ENCODE measurements around the gene ACOXL. TPM values are rescaled to one million over a fixed set of nuclear protein-coding genes. Genes with fewer than 3 reads are reported as not detected.

Gene ACOXL
- total RNA-seq, 1 donor, result not detected

DNA sequence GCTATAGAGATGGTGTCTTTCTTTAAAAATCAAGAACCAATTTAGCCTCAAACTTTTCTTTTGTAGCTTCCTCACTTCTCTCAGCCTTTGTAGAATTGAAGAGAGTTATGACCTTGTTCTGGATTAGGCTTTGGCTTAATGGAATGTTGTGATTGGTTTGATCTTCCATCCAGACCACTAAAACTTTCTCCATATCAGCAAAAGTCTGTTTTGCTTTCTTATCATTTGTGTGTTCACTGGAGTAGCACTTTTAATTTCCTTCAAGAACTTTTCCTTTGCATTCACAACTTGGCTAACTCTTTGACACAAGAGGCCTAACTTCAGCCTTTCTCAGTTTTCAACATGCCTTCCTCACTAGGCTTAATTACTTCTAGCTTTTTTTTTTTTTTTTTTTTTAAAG lies 193.1 kb downstream of the ACOXL start:
- no peaks in the 10 kb centered on the region for H4K20me1 ChIP-seq (ENCODE audit: insufficient read depth, low read length)
- H2AFZ ChIP-seq (ENCODE audit: low read length), result no peak overlapping the region
- no peak for DNase-seq (ENCODE audit: insufficient read length, low spot score, missing footprints)
- H3K9me3 ChIP-seq (ENCODE audit: low read depth, low read length), result no peaks in the 10 kb centered on the region
- no peaks in the 10 kb centered on the region for H3K4me1 ChIP-seq (ENCODE audit: insufficient read depth, low read length)
- H3K79me2 ChIP-seq (ENCODE audit: insufficient read depth, low read length), result no peaks in the 10 kb centered on the region
- H3K4me3 ChIP-seq (ENCODE audit: insufficient read depth, low read length), result no peak overlapping the region
- peaks cover 9% of the 10 kb centered on the region for H3K27me3 ChIP-seq (ENCODE audit: insufficient read depth, low read length)
- H3K4me2 ChIP-seq (ENCODE audit: insufficient read depth, low read length), result no peak overlapping the region
- no peaks in the 10 kb centered on the region for H3K36me3 ChIP-seq (ENCODE audit: insufficient read depth, low read length)
- TF ChIP-seq, protein P1, sequence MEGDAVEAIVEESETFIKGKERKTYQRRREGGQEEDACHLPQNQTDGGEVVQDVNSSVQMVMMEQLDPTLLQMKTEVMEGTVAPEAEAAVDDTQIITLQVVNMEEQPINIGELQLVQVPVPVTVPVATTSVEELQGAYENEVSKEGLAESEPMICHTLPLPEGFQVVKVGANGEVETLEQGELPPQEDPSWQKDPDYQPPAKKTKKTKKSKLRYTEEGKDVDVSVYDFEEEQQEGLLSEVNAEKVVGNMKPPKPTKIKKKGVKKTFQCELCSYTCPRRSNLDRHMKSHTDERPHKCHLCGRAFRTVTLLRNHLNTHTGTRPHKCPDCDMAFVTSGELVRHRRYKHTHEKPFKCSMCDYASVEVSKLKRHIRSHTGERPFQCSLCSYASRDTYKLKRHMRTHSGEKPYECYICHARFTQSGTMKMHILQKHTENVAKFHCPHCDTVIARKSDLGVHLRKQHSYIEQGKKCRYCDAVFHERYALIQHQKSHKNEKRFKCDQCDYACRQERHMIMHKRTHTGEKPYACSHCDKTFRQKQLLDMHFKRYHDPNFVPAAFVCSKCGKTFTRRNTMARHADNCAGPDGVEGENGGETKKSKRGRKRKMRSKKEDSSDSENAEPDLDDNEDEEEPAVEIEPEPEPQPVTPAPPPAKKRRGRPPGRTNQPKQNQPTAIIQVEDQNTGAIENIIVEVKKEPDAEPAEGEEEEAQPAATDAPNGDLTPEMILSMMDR (IDR thresholded peaks at IDR 0.05; ENCODE audit: extremely low read depth, low read depth, low read length), result no peak
- no peak overlapping the region for H3K27ac ChIP-seq (ENCODE audit: low read depth, low read length)

- H4K20me1 ChIP-seq (ENCODE audit: insufficient read depth, low read length), result no peaks in the 10 kb centered on the region
- H3K4me2 ChIP-seq (ENCODE audit: insufficient read depth, low read length), result no peak overlapping the region
- H3K27me3 ChIP-seq (ENCODE audit: insufficient read depth, low read length), result peaks cover 8% of the 10 kb centered on the region
- no peak overlapping the region for H3K4me3 ChIP-seq (ENCODE audit: insufficient read depth, low read length)
- TF ChIP-seq, protein P1 (IDR thresholded peaks at IDR 0.05; ENCODE audit: extremely low read depth, low read depth, low read length), result no peak
- no peaks in the 10 kb centered on the region for H3K4me1 ChIP-seq (ENCODE audit: insufficient read depth, low read length)
- no peaks in the 10 kb centered on the region for H3K79me2 ChIP-seq (ENCODE audit: insufficient read depth, low read length)
- DNase-seq (ENCODE audit: insufficient read length, low spot score, missing footprints), result no peak
- H3K36me3 ChIP-seq (ENCODE audit: insufficient read depth, low read length), result no peaks in the 10 kb centered on the region
- H3K9me3 ChIP-seq (ENCODE audit: low read depth, low read length), result no peaks in the 10 kb centered on the region
- no peak overlapping the region for H2AFZ ChIP-seq (ENCODE audit: low read length)
- no peak overlapping the region for H3K27ac ChIP-seq (ENCODE audit: low read depth, low read length)
Measured at GRCh38 chr2:110927526-110927925, 195.2 kb downstream of the ACOXL start.

DNA sequence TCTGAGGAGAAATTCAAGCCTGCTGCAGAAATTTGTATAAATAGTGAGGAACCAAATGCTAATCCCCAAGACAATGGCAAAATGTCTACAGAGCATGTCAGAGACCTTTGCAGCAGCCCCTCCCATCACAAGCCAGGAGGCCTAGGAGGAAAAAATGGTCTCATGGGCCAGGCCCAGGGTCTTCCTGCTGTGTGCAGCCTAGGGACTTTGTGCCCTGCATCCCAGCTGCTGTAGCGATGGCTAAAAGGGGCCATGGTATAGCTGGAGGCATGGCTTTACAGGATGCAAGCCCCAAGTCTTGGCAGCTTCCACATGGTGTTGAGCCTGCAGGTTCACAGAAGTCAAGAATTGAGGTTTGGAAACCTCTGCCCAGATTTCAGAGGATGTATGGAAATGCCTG lies 197.2 kb downstream of the ACOXL start:
- H3K27me3 ChIP-seq (ENCODE audit: insufficient read depth, low read length), result peaks cover 6% of the 10 kb centered on the region
- no peak for DNase-seq (ENCODE audit: insufficient read length, low spot score, missing footprints)
- H3K79me2 ChIP-seq (ENCODE audit: insufficient read depth, low read length), result no peaks in the 10 kb centered on the region
- H3K4me1 ChIP-seq (ENCODE audit: insufficient read depth, low read length), result no peaks in the 10 kb centered on the region
- TF ChIP-seq, protein P1 (IDR thresholded peaks at IDR 0.05; ENCODE audit: extremely low read depth, low read depth, low read length), result no peak
- no peak overlapping the region for H3K4me3 ChIP-seq (ENCODE audit: insufficient read depth, low read length)
- no peak overlapping the region for H2AFZ ChIP-seq (ENCODE audit: low read length)
- no peaks in the 10 kb centered on the region for H4K20me1 ChIP-seq (ENCODE audit: insufficient read depth, low read length)
- no peak overlapping the region for H3K4me2 ChIP-seq (ENCODE audit: insufficient read depth, low read length)
- H3K36me3 ChIP-seq (ENCODE audit: insufficient read depth, low read length), result no peaks in the 10 kb centered on the region
- H3K27ac ChIP-seq (ENCODE audit: low read depth, low read length), result no peak overlapping the region
- H3K9me3 ChIP-seq (ENCODE audit: low read depth, low read length), result no peaks in the 10 kb centered on the region

- H3K36me3 ChIP-seq (ENCODE audit: insufficient read depth, low read length), result no peaks in the 10 kb centered on the region
- no peak overlapping the region for H2AFZ ChIP-seq (ENCODE audit: low read length)
- no peaks in the 10 kb centered on the region for H3K9me3 ChIP-seq (ENCODE audit: low read depth, low read length)
- H3K79me2 ChIP-seq (ENCODE audit: insufficient read depth, low read length), result no peaks in the 10 kb centered on the region
- DNase-seq (ENCODE audit: insufficient read length, low spot score, missing footprints), result no peak
- peaks cover 1% of the 10 kb centered on the region for H3K27me3 ChIP-seq (ENCODE audit: insufficient read depth, low read length)
- H4K20me1 ChIP-seq (ENCODE audit: insufficient read depth, low read length), result no peaks in the 10 kb centered on the region
- no peak overlapping the region for H3K4me2 ChIP-seq (ENCODE audit: insufficient read depth, low read length)
- no peak overlapping the region for H3K27ac ChIP-seq (ENCODE audit: low read depth, low read length)
- H3K4me1 ChIP-seq (ENCODE audit: insufficient read depth, low read length), result no peaks in the 10 kb centered on the region
- TF ChIP-seq, protein P1 (IDR thresholded peaks at IDR 0.05; ENCODE audit: extremely low read depth, low read depth, low read length), result no peak
- no peak overlapping the region for H3K4me3 ChIP-seq (ENCODE audit: insufficient read depth, low read length)
Measured at GRCh38 chr2:110931648-110932047, 199.3 kb downstream of the ACOXL start.
